PC-3 (cell line): ENCODE data around the gene UNC5C. TPM values are rescaled to one million over a fixed set of nuclear protein-coding genes. Genes with fewer than 3 reads are reported as not detected.
A peak's percentile ranks its signal among the peaks of the same experiment; 100 is the strongest.

Experiments used
- ATAC-seq: fragments of 200-7000 bp; cut with Tn5 transposase; 2 replicates; pipeline ENCODE4 v1.9.1; 2020; ENCODE audit warnings: mild to moderate bottlenecking, moderate library complexity
- BruUV-seq: library from RNA; stranded (reverse); fragments of 400-500 nt; replicated peaks from 2 replicates; lab custom pipeline; 2021; lab: Mats Ljungman, UMichigan
- CTCF ChIA-PET: fragments of 300-600 bp; sonication (Branson Sonifier 250); formaldehyde crosslinking; loops from one replicate; lab custom pipeline; 2022; ENCODE audit warnings: antibody characterized with exemption; lab: Charles Lee
- POLR2A ChIA-PET: fragments of 300-600 bp; sonication (Branson Sonifier 250); formaldehyde crosslinking; loops from one replicate; lab custom pipeline; 2022; ENCODE audit warnings: antibody characterized with exemption; ENCODE audit not compliant: unreplicated experiment; lab: Charles Lee
- DNase-seq: peaks from one replicate; pipeline ENCODE4 v3.0.0-alpha.2; 2015
- H2AFZ ChIP-seq: fragments of 300-600 bp; sonication (generic); 2 replicates; pipeline ENCODE4 v1.6.0; 2016; ENCODE audit warnings: antibody characterized with exemption, low read length
- H3F3A ChIP-seq: fragments of 300-600 bp; sonication (generic); one replicate; pipeline ENCODE4 v1.6.0; 2017; ENCODE audit warnings: antibody characterized with exemption, low read length, control low read depth, mild to moderate bottlenecking; ENCODE audit not compliant: unreplicated experiment
- H3K27ac ChIP-seq: fragments of 300-600 bp; sonication (generic); 2 replicates; pipeline ENCODE4 v1.5.1; 2016; ENCODE audit warnings: mild to moderate bottlenecking, low read length
- H3K27me3 ChIP-seq: fragments of 300-600 bp; sonication (generic); 2 replicates; pipeline ENCODE4 v1.6.1; 2016; ENCODE audit warnings: low read length, mixed read lengths
- H3K36me3 ChIP-seq: fragments of 300-600 bp; sonication (generic); 2 replicates; pipeline ENCODE4 v1.6.1; 2016; ENCODE audit warnings: low read depth, mixed run types, low read length, mixed read lengths
- H3K4me1 ChIP-seq: fragments of 300-600 bp; sonication (generic); 2 replicates; pipeline ENCODE4 v1.5.1; 2016; ENCODE audit warnings: low read length; ENCODE audit not compliant: insufficient read depth
- H3K4me2 ChIP-seq: fragments of 300-600 bp; sonication (generic); 2 replicates; pipeline ENCODE4 v1.6.0; 2016; ENCODE audit warnings: low read length
- H3K4me3 ChIP-seq: fragments of 300-600 bp; sonication (generic); 2 replicates; pipeline ENCODE4 v1.5.1; 2016; ENCODE audit warnings: mild to moderate bottlenecking, low read length, mixed read lengths
- H3K79me2 ChIP-seq: fragments of 300-600 bp; sonication (generic); 2 replicates; pipeline ENCODE4 v1.6.1; 2017; ENCODE audit warnings: low read length, mixed read lengths
- H3K9ac ChIP-seq: fragments of 300-600 bp; sonication (generic); 2 replicates; pipeline ENCODE4 v1.6.0; 2016; ENCODE audit warnings: mild to moderate bottlenecking, low read length
- H3K9me2 ChIP-seq: fragments of 300-600 bp; sonication (generic); replicated peaks from 2 replicates; pipeline ENCODE4 v1.6.1; 2016; ENCODE audit warnings: mixed run types, low read length, mixed read lengths
- H3K9me3 ChIP-seq: fragments of 300-600 bp; sonication (generic); 2 replicates; pipeline ENCODE4 v1.6.1; 2016; ENCODE audit warnings: low read length, mixed read lengths
- H4K20me1 ChIP-seq: fragments of 300-600 bp; sonication (generic); 2 replicates; pipeline ENCODE4 v1.6.1; 2016; ENCODE audit warnings: low read length, mixed read lengths
- CTCF ChIP-seq: fragments of 300-600 bp; sonication (generic); conservative IDR thresholded peaks from 2 replicates; pipeline ENCODE4 v1.5.1; 2017; ENCODE audit warnings: antibody characterized with exemption, low read depth, mild to moderate bottlenecking, low read length
- EZH2 ChIP-seq: fragments of 300-600 bp; sonication (generic); IDR thresholded peaks from one replicate; pipeline ENCODE4 v1.6.1; 2017; ENCODE audit warnings: antibody characterized with exemption, mild to moderate bottlenecking, low read length; ENCODE audit not compliant: unreplicated experiment
- EZH2phosphoT487 ChIP-seq: fragments of 300-600 bp; sonication (generic); IDR thresholded peaks from 2 replicates; pipeline ENCODE4 v1.6.1; 2018; ENCODE audit warnings: mild to moderate bottlenecking, antibody characterized with exemption, low read length, borderline replicate concordance
- intact Hi-C: fragments of 100-400 bp; cut with micrococcal nuclease; formaldehyde crosslinking; loops from 2 replicates; pipeline ENCODE4 v1.9.0; 2023
- total RNA-seq: library from RNA; depleted of rRNA; stranded (reverse); fragments of >200 nt; gene quantifications from 2 replicates; pipeline ENCODE4 v1.2.3, GENCODE V29; 2014

The UNC5C gene
- total RNA-seq, 1 experiment from 2014 or later, result not detected

DNA sequence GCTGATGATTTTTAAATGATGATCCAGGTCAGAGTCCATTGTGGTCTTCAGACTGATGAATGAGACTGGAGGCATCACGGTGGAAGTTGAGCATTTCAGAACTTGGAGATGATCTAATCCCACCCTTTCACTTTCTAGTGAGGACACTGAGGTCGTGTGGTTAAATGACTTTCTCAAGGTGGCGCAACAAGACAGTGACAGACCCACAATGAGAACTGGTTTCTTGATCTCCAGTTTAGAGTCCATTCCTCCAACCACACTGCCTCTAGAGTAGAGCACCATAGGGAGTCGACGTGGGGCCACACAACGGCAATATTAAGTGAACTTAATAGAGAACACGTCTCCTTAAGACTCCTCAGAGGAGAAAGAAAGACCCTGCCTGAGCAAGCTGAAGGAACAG, 381.0 kb downstream of the UNC5C start:
- H3K4me2 ChIP-seq, result no peak overlapping the region
- ATAC-seq, result no peak
- CTCF ChIA-PET, result no interaction called here
- no peak overlapping the region for H2AFZ ChIP-seq
- intact Hi-C loops, result loop anchor here (2.0 to 10.0 kb wide), 5 partner anchors 137 to 1987 kb away; partner anchors contain the start of gene UNC5C
- H3K9me2 ChIP-seq, result no peaks in the 10 kb centered on the region
- no peak for TF ChIP-seq EZH2phosphoT487
- TF ChIP-seq EZH2, result no peak
- TF ChIP-seq CTCF, result peak; percentile 24; the same call in 1 of the 2 replicates
- H4K20me1 ChIP-seq, result no peaks in the 10 kb centered on the region
- H3K9me3 ChIP-seq, result no peaks in the 10 kb centered on the region
- no peak for DNase-seq
- H3K79me2 ChIP-seq, result no peaks in the 10 kb centered on the region
- H3K4me1 ChIP-seq, result 0 out of 2 replicates have a peak, but pooled peaks cover 3% of the 10 kb centered on the region
- no peaks in the 10 kb centered on the region for H3K36me3 ChIP-seq
- no peaks in the 10 kb centered on the region for H3K27me3 ChIP-seq
- no peaks in the 10 kb centered on the region for H3F3A ChIP-seq
- no peak overlapping the region for H3K4me3 ChIP-seq
- no TSS peak for BruUV-seq
- H3K9ac ChIP-seq, result no peak overlapping the region
- POLR2A ChIA-PET, result no interaction called here
- no peak overlapping the region for H3K27ac ChIP-seq

- Histone ChIP-seq H3K27ac (no peak overlapping the region), H3K79me2 (no peaks in the 10 kb centered on the region), H4K20me1 (no peaks in the 10 kb centered on the region), H3K4me3 (no peak overlapping the region), H3K27me3 (no peaks in the 10 kb centered on the region), H3K4me2 (no peak overlapping the region), H2AFZ (no peak overlapping the region), H3K4me1 (0 out of 2 replicates have a peak, but pooled peaks cover 3% of the 10 kb centered on the region), H3K9ac (no peak overlapping the region), H3K9me2 (no peaks in the 10 kb centered on the region), H3F3A (no peaks in the 10 kb centered on the region), H3K36me3 (no peaks in the 10 kb centered on the region), H3K9me3 (no peaks in the 10 kb centered on the region)
- ATAC-seq (peak; percentile 72), DNase-seq (peak; percentile 72)
- intact Hi-C loops, result loop anchor here (2.0 to 10.0 kb wide), 5 partner anchors 139 to 1989 kb away; partner anchors contain the start of gene UNC5C
- POLR2A ChIA-PET, result no interaction called here
- no TSS peak for BruUV-seq
- TF ChIP-seq EZH2 (no peak), CTCF (peak; percentile 69), EZH2phosphoT487 (no peak)
- CTCF ChIA-PET, result no interaction called here
Measured at GRCh38 chr4:95165926-95166524, 382.7 kb downstream of the UNC5C start.

DNA sequence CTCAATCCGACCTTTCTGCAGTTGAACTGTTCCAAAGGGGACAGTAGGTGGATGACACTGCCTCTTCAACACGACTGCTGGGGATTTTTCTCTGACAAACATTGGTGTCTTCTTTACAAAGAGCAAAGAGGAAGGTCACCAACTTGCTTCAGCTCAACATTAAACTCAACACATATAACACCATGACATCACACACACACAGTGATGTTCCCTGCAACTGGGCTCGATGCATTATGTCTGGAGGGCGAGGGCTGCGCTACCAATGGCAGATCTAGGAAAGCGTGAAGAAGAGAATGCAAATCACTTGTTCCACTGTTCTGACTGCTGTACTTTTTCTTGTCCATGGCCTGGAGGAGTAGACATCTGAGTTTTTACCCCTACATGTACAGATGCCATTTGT, 385.9 kb downstream of the UNC5C start:
- intact Hi-C loops, result loop anchor here (10.0 kb wide), 4 partner anchors 142 to 1992 kb away; partner anchors contain the start of gene UNC5C
- Histone ChIP-seq H3K4me2 (no peak overlapping the region), H3K36me3 (no peaks in the 10 kb centered on the region), H3K27ac (no peak overlapping the region), H3K27me3 (no peaks in the 10 kb centered on the region), H3K9me3 (no peaks in the 10 kb centered on the region), H3K9me2 (no peaks in the 10 kb centered on the region), H2AFZ (no peak overlapping the region), H4K20me1 (no peaks in the 10 kb centered on the region), H3F3A (no peaks in the 10 kb centered on the region), H3K4me1 (0 out of 2 replicates have a peak, but pooled peaks cover 1% of the 10 kb centered on the region), H3K4me3 (no peak overlapping the region), H3K9ac (no peak overlapping the region), H3K79me2 (no peaks in the 10 kb centered on the region)
- ChIA-PET POLR2A (no interaction called here), CTCF (no interaction called here)
- ATAC-seq, result no peak
- no peak for TF ChIP-seq EZH2phosphoT487
- no peak for TF ChIP-seq EZH2
- no peak for TF ChIP-seq CTCF
- no peak for DNase-seq
- BruUV-seq, result no TSS peak
